Natural killer cell (primary cell): Measurements from ENCODE around the gene IZUMO3. TPM values are rescaled to one million over a fixed set of nuclear protein-coding genes. Genes with fewer than 3 reads are reported as not detected.

Source experiments
- ATAC-seq, 3 donors: fragments of 150-1000 bp in 2 of 3; fragments of 200-7000 bp in 1 of 3; cut with Tn5 transposase; 1 replicate in 1 of 3; 2 replicates in 2 of 3; pipeline ENCODE4 v1.10.0; 2021; ENCODE audit warnings: mild to moderate bottlenecking in 2 of 3, moderate library complexity in 2 of 3
- DNase-seq, 2 donors: peaks; one replicate each; pipeline versions ENCODE4 v3.0.0 to v3.0.0-alpha.2; 2013 to 2021; ENCODE audit warnings: mixed read lengths in 1 of 2
- H3K27ac ChIP-seq: one replicate; pipeline ENCODE4 v1.5.1; 2013; ENCODE audit warnings: mild to moderate bottlenecking, low read length
- H3K27me3 ChIP-seq: one replicate; pipeline ENCODE4 v1.6.1; 2013; ENCODE audit warnings: low read length; ENCODE audit not compliant: control insufficient read depth, insufficient read depth
- H3K36me3 ChIP-seq: one replicate; pipeline ENCODE4 v1.6.1; 2013; ENCODE audit warnings: low read length; ENCODE audit not compliant: control insufficient read depth, insufficient read depth
- H3K4me1 ChIP-seq: one replicate; pipeline ENCODE4 v1.6.1; 2013; ENCODE audit warnings: low read length; ENCODE audit not compliant: control insufficient read depth, insufficient read depth
- H3K4me3 ChIP-seq: one replicate; pipeline ENCODE4 v1.5.1; 2013; ENCODE audit warnings: low read length
- H3K9me3 ChIP-seq: one replicate; pipeline ENCODE4 v1.6.1; 2013; ENCODE audit warnings: low read length; ENCODE audit not compliant: control insufficient read depth, insufficient read depth
- H3K27ac Mint-ChIP-seq, 2 donors: one replicate each; pipeline ENCODE4 v1.8.0; 2022; ENCODE audit warnings: mild to moderate bottlenecking in 2 of 2, mixed read lengths in 2 of 2, moderate library complexity in 1 of 2
- H3K27me3 Mint-ChIP-seq, 2 donors: one replicate each; pipeline ENCODE4 v1.8.0; 2022; ENCODE audit warnings: low read depth in 2 of 2, mixed read lengths in 2 of 2
- H3K36me3 Mint-ChIP-seq: one replicate; pipeline ENCODE4 v1.8.0; 2022; ENCODE audit warnings: mixed read lengths
- H3K4me1 Mint-ChIP-seq, 2 donors: one replicate each; pipeline ENCODE4 v1.8.0; 2022; ENCODE audit warnings: mixed read lengths in 2 of 2
- H3K4me3 Mint-ChIP-seq: one replicate; pipeline ENCODE4 v1.8.0; 2022; ENCODE audit warnings: mild to moderate bottlenecking, moderate library complexity, mixed read lengths
- H3K9me3 Mint-ChIP-seq, 2 donors: one replicate each; pipeline ENCODE4 v1.8.0; 2022; ENCODE audit warnings: mixed read lengths in 2 of 2
- WGBS: methylation state at CpG from one replicate; pipeline ENCODE4 v1.1.7; 2013; ENCODE audit warnings: missing lambda C conversion rate; ENCODE audit not compliant: insufficient coverage; 5-methylcytosine and 5-hydroxymethylcytosine counted together
- intact Hi-C: fragments of 100-400 bp; cut with micrococcal nuclease; formaldehyde crosslinking; loops from one replicate; pipeline ENCODE4 v1.14.2; 2022
- total RNA-seq, 4 donors: library from RNA; stranded (reverse); fragments of 120-200 nt in 1 of 4; gene quantifications; one replicate each; pipeline versions ENCODE4 v1.2.3 to v1.2.4, GENCODE V29; 2013 to 2022
- TF ChIP-seq, protein P1 (sequence below): fragments of 200-600 bp; IDR thresholded peaks from one replicate; pipeline ENCODE4 v1.8.0; 2022; ENCODE audit warnings: antibody characterized with exemption

Gene IZUMO3
- total RNA-seq, 3 donors from 2014 or later (not counting 1 experiment from before 2014, with no cell fraction given) = not detected

DNA sequence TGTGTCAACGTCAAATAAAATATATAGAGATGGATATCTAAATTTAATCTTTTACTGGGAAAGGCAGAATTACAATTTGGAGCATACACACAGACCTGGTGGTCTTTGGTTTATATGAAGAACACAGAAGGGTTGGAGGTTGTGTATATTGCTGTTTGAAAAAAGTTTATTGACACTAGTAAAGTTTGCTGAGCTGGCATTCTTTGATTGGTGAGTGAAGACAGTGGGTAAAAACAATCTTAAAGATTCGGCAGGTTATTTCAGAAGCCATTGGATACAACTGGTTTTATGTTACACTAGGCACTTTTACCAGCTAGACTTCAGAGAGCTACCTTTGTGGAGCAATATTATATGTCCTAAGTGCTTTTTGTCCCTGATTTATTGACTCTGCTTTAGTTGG lies 27.2 kb downstream of the IZUMO3 start:
- Mint-ChIP-seq H3K4me1 (no peaks in the 10 kb centered on the region), H3K27ac (no peak overlapping the region), H3K4me3 (no peak overlapping the region), H3K27me3 (no peaks in the 10 kb centered on the region), H3K9me3 (peaks cover 14 to 29% of the 10 kb centered on the region in 2 donors), H3K36me3 (peaks cover 11% of the 10 kb centered on the region)
- Histone ChIP-seq H3K9me3 (no peaks in the 10 kb centered on the region), H3K27ac (no peak overlapping the region), H3K27me3 (no peaks in the 10 kb centered on the region), H3K4me3 (no peak overlapping the region), H3K4me1 (no peaks in the 10 kb centered on the region), H3K36me3 (no peaks in the 10 kb centered on the region)
- TF ChIP-seq, protein P1, sequence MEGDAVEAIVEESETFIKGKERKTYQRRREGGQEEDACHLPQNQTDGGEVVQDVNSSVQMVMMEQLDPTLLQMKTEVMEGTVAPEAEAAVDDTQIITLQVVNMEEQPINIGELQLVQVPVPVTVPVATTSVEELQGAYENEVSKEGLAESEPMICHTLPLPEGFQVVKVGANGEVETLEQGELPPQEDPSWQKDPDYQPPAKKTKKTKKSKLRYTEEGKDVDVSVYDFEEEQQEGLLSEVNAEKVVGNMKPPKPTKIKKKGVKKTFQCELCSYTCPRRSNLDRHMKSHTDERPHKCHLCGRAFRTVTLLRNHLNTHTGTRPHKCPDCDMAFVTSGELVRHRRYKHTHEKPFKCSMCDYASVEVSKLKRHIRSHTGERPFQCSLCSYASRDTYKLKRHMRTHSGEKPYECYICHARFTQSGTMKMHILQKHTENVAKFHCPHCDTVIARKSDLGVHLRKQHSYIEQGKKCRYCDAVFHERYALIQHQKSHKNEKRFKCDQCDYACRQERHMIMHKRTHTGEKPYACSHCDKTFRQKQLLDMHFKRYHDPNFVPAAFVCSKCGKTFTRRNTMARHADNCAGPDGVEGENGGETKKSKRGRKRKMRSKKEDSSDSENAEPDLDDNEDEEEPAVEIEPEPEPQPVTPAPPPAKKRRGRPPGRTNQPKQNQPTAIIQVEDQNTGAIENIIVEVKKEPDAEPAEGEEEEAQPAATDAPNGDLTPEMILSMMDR = no peak
- DNase-seq (no peak), ATAC-seq (no peak)
- 73% methylated on average over 2 of the region's 2 CpGs for WGBS
- intact Hi-C loops = no loop called here

DNA sequence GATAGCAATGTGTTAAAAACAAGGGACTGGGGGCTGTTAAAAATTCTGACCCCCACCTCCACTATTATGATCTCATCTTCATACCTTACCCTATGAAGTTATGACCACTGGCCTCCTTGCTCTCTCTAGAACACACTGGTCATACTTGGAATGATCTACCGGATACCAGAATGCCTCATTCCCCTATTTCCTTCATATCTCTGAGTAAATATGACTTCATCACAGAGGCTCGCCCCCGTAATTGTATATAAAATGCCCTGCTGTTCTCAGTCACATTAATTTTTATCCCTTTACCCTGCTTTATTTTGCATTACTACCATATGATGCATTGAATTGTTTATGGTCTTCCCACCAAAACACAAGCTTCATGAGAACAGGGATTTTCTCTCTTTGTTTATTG lies 29.2 kb downstream of the IZUMO3 start:
- Histone ChIP-seq H3K4me3 (no peak overlapping the region), H3K27ac (no peak overlapping the region), H3K4me1 (no peaks in the 10 kb centered on the region), H3K36me3 (no peaks in the 10 kb centered on the region), H3K27me3 (no peaks in the 10 kb centered on the region), H3K9me3 (peaks cover 3% of the 10 kb centered on the region)
- intact Hi-C loops = no loop called here
- TF ChIP-seq, protein P1 = no peak
- peaks cover 11% of the 10 kb centered on the region for H3K36me3 Mint-ChIP-seq
- H3K27me3 Mint-ChIP-seq = no peaks in the 10 kb centered on the region
- no peak overlapping the region for H3K4me3 Mint-ChIP-seq
- peaks cover 11 to 32% of the 10 kb centered on the region in 2 donors for H3K9me3 Mint-ChIP-seq
- 79% methylated on average over 3 of the region's 3 CpGs for WGBS
- no peak overlapping the region for H3K27ac Mint-ChIP-seq
- DNase-seq = no peak
- no peaks in the 10 kb centered on the region for H3K4me1 Mint-ChIP-seq
- ATAC-seq = no peak

DNA sequence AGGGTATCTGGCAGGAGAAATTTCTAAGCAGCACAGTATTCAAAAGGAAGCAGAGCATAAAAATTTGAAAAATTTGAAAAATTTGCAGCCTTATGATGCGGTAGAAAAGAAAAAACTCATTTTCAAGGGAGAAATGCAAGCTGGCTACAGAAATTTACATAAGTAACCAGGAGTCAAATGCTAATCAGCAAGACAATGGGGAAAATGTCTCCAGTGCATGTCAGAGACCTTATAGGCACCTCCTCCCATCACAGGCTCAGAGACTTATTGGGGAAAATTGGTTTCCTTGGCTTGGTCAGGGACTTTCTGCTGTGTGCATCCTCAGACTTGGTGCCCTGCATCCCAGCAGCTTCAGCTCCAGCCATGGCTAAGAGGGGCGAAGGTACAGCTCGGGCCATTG lies 35.8 kb downstream of the IZUMO3 start:
- Histone ChIP-seq H3K27me3 (no peaks in the 10 kb centered on the region), H3K27ac (no peak overlapping the region), H3K36me3 (no peaks in the 10 kb centered on the region), H3K4me3 (no peak overlapping the region), H3K9me3 (peaks cover 11% of the 10 kb centered on the region), H3K4me1 (no peaks in the 10 kb centered on the region)
- ATAC-seq (no peak), DNase-seq (no peak)
- intact Hi-C loops = no loop called here
- Mint-ChIP-seq H3K4me1 (no peaks in the 10 kb centered on the region), H3K9me3 (peaks cover 16 to 22% of the 10 kb centered on the region in 2 donors), H3K27ac (no peak overlapping the region), H3K36me3 (peaks cover 9% of the 10 kb centered on the region), H3K27me3 (no peaks in the 10 kb centered on the region), H3K4me3 (no peak overlapping the region)
- WGBS = 96% methylated on average over 3 of the region's 3 CpGs
- TF ChIP-seq, protein P1 = no peak

DNA sequence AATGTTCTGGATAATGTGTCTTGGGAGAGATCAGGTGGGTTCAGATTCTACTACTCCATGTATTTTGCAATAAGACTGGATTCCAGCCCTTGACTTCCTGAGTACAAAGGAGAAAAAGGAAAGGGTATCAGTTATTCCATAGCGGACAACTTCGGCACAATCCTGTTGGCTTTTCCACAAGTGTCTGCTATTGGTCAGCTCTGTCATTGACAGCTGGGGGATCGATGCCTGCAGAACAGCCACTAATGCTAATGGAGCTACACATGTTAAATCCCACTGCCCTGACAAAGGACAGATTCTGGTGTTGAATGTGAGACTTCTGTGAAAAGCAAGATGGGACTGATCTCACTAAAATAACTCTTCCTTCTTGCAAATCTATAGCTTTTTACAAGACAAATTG lies 41.2 kb downstream of the IZUMO3 start:
- no peak overlapping the region for H3K27ac Mint-ChIP-seq
- ATAC-seq (no peak), DNase-seq (no peak)
- peaks cover 5% of the 10 kb centered on the region for H3K36me3 Mint-ChIP-seq
- 84% methylated on average over 3 of the region's 3 CpGs for WGBS
- intact Hi-C loops = no loop called here
- no peaks in the 10 kb centered on the region for H3K9me3 ChIP-seq
- peaks cover 18 to 26% of the 10 kb centered on the region in 2 donors for H3K9me3 Mint-ChIP-seq
- no peaks in the 10 kb centered on the region for H3K4me1 ChIP-seq
- H3K27me3 Mint-ChIP-seq = no peaks in the 10 kb centered on the region
- H3K27me3 ChIP-seq = no peaks in the 10 kb centered on the region
- H3K36me3 ChIP-seq = no peaks in the 10 kb centered on the region
- no peak overlapping the region for H3K27ac ChIP-seq
- H3K4me3 Mint-ChIP-seq = no peak overlapping the region
- TF ChIP-seq, protein P1 = no peak
- no peak overlapping the region for H3K4me3 ChIP-seq
- no peaks in the 10 kb centered on the region for H3K4me1 Mint-ChIP-seq
